ENCODE measurements around the gene PDE7B. TPM values are rescaled to one million over a fixed set of nuclear protein-coding genes. Genes with fewer than 3 reads are reported as not detected.

PDE7B gene
- total and polyA plus RNA-seq, 10 donors = 0.54 to 4.6 (median 1.5) TPM

- WGBS, 5 donors = 64 to 90% (median 79%) methylated on average over 1 of the region's 1 CpG
- Histone ChIP-seq H3K4me1 (peaks cover 0 to 7% (median 2%) of the 10 kb centered on the region in 6 donors), H3K36me3 (no peaks in the 10 kb centered on the region), H3K4me3 (no peak overlapping the region), H3K9me3 (no peaks in the 10 kb centered on the region), H3K27me3 (replicated peaks in 1 of 7) (peaks cover 0 to 3% (median 0%) of the 10 kb centered on the region in 7 donors), H3K27ac (no peak overlapping the region)
- TF ChIP-seq CTCF (IDR thresholded peaks at IDR 0.05 in 8 of 11, conservative IDR thresholded peaks at IDR 0.05 in 3 of 11) (no peak), POLR2A (IDR thresholded peaks at IDR 0.05) (no peak), POLR2AphosphoS5 (IDR thresholded peaks at IDR 0.05) (no peak)
- intact Hi-C loops (cut with DNase I; ENCODE audit: low total_unique reads) = no loop called here
- DNase-seq = no peak
Measured at GRCh38 chr6:136115941-136116340, 264.4 kb downstream of the PDE7B start.

- peaks cover 0 to 3% (median 0%) of the 10 kb centered on the region in 7 donors for H3K27me3 ChIP-seq (replicated peaks in 1 of 7)
- H3K4me1 ChIP-seq = peaks cover 0 to 7% (median 2%) of the 10 kb centered on the region in 6 donors
- DNase-seq = no peak
- intact Hi-C loops (cut with DNase I; ENCODE audit: low total_unique reads) = no loop called here
- TF ChIP-seq CTCF (IDR thresholded peaks at IDR 0.05 in 8 of 11, conservative IDR thresholded peaks at IDR 0.05 in 3 of 11) (no peak), POLR2A (IDR thresholded peaks at IDR 0.05) (no peak)
- 67 to 90% (median 80%) methylated on average over 2 of the region's 2 CpGs for WGBS, 5 donors
- H3K4me3 ChIP-seq = no peak overlapping the region
- H3K9me3 ChIP-seq = no peaks in the 10 kb centered on the region
- H3K36me3 ChIP-seq = no peaks in the 10 kb centered on the region
- no peak overlapping the region for H3K27ac ChIP-seq
Measured at GRCh38 chr6:136117081-136117480, 265.6 kb downstream of the PDE7B start.

DNA sequence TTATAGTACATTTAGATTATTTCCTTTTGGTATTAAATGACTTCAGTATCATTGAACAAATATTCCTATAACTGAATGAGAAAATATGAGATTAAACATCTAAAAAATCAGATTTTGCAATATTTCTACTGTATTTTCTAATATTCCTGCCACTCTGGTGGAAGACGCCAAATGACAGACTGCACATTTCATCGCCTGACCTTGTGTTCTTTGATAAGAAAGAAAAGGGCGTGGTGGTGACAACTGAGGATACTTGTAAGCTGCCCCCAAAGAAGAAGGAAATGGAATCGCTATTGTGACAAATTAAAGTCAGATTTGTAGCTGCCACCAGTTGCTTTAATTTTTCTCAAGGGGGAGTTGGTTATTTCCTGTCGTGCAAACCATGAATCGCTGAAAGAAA, 267.3 kb downstream of the PDE7B start:
- H3K36me3 ChIP-seq = no peaks in the 10 kb centered on the region
- H3K4me1 ChIP-seq = peaks cover 0 to 4% (median 1%) of the 10 kb centered on the region in 6 donors
- H3K4me3 ChIP-seq = no peak overlapping the region
- intact Hi-C loops (cut with DNase I; ENCODE audit: low total_unique reads) = no loop called here
- no peak for DNase-seq
- TF ChIP-seq POLR2AphosphoS5 (IDR thresholded peaks at IDR 0.05) = no peak
- no peak for TF ChIP-seq CTCF (IDR thresholded peaks at IDR 0.05 in 8 of 11, conservative IDR thresholded peaks at IDR 0.05 in 3 of 11)
- TF ChIP-seq POLR2A (IDR thresholded peaks at IDR 0.05) = no peak
- H3K9me3 ChIP-seq = no peaks in the 10 kb centered on the region
- 64 to 71% (median 69%) methylated on average over 6 of the region's 6 CpGs for WGBS, 5 donors
- H3K27ac ChIP-seq = no peak overlapping the region
- H3K27me3 ChIP-seq (replicated peaks in 1 of 7) = peaks cover 0 to 3% (median 0%) of the 10 kb centered on the region in 7 donors

DNA sequence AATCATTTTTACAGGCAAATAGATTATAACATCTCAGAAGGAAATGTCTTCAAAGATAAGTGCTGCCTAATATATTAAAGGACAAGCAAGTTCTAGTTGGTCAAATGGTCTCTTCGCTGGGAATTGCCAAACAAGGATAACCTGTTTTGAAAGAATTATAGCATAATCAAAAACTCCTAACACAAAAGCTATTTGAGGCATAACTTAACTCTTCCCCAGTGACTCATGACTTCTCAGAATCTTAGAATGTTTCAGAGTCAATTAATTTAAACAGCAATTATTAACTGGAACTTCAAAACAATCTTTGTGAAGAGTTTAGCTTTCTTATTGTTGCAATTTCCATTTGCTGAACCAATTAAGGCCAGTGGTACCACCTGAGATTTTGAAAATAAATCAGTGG, 272.0 kb downstream of the PDE7B start:
- TF ChIP-seq CTCF (IDR thresholded peaks at IDR 0.05 in 8 of 11, conservative IDR thresholded peaks at IDR 0.05 in 3 of 11) (no peak), POLR2A (IDR thresholded peaks at IDR 0.05) (no peak), POLR2AphosphoS5 (IDR thresholded peaks at IDR 0.05) (no peak)

More for the DNA sequence above, 272.0 kb downstream of the PDE7B start:
- H3K9me3 ChIP-seq = no peaks in the 10 kb centered on the region
- 66 to 90% (median 81%) methylated on average over 1 of the region's 1 CpG for WGBS, 5 donors
- DNase-seq = no peak
- H3K4me1 ChIP-seq = no peaks in the 10 kb centered on the region
- no peak overlapping the region for H3K4me3 ChIP-seq
- no peak overlapping the region for H3K27ac ChIP-seq
- no peaks in the 10 kb centered on the region for H3K27me3 ChIP-seq (replicated peaks in 1 of 7)
- intact Hi-C loops (cut with DNase I; ENCODE audit: low total_unique reads) = no loop called here
- H3K36me3 ChIP-seq = no peaks in the 10 kb centered on the region
